GM19240 (cell line): ENCODE results near the gene LAGE3.

Experiments used
- DNase-seq: peaks from one replicate; pipeline ENCODE4 v3.0.0; 2011; ENCODE audit warnings: low spot score; ENCODE audit not compliant: insufficient read length

Gene LAGE3

GRCh38 chrX:154435171-154435733 lies 43.8 kb downstream of the LAGE3 start:
- DNase-seq: no peak

- no peak for DNase-seq
These were observed 44.5 kb downstream of the LAGE3 start for GRCh38 chrX:154434394-154435168.

GRCh38 chrX:154433605-154434004 lies 45.5 kb downstream of the LAGE3 start:
- no peak for DNase-seq

GRCh38 chrX:154432210-154432609 lies 46.9 kb downstream of the LAGE3 start:
- no peak for DNase-seq

- no peak for DNase-seq
These were observed 47.7 kb downstream of the LAGE3 start for GRCh38 chrX:154431341-154431740.

GRCh38 chrX:154430916-154431315 lies 48.2 kb downstream of the LAGE3 start:
- no peak for DNase-seq

GRCh38 chrX:154430479-154430878 lies 48.6 kb downstream of the LAGE3 start:
- DNase-seq: no peak

- no peak for DNase-seq
These were observed 49.4 kb downstream of the LAGE3 start for GRCh38 chrX:154429711-154430110.

GRCh38 chrX:154428176-154429171 lies 50.6 kb downstream of the LAGE3 start, which contains the start of gene ATP6AP1:
Gene ATP6AP1 (plus strand): TSS chrX:154428677. CDS start chrX:154428693, 16 bp downstream.
- peak; percentile 80 for DNase-seq
